OCI-LY7 (cell line): ENCODE results near the gene PARD3. TPM values are rescaled to one million over a fixed set of nuclear protein-coding genes. Genes with fewer than 3 reads are reported as not detected.

ENCODE experiments used
- BruUV-seq: library from RNA; stranded (reverse); fragments of 400-500 nt; replicated peaks from 2 replicates; lab custom pipeline; 2021; lab: Mats Ljungman, UMichigan
- CTCF ChIA-PET: fragments of 300-600 bp; sonication (Branson Sonifier 250); formaldehyde crosslinking; loops from one replicate; lab custom pipeline; 2022; ENCODE audit warnings: antibody characterized with exemption; ENCODE audit not compliant: unreplicated experiment; lab: Charles Lee
- POLR2A ChIA-PET: fragments of 300-600 bp; sonication (Branson Sonifier 250); formaldehyde crosslinking; loops from one replicate; lab custom pipeline; 2022; ENCODE audit warnings: antibody characterized with exemption; lab: Charles Lee
- DNase-seq: peaks from one replicate; pipeline ENCODE4 v3.0.0-alpha.2; 2015; ENCODE audit warnings: low spot score
- H2AFZ ChIP-seq: fragments of 200-600 bp; sonication (generic), shearing (Covaris generic); 2 replicates; pipeline ENCODE4 v1.6.1; 2014; ENCODE audit warnings: mild to moderate bottlenecking, antibody characterized with exemption, low read length, moderate library complexity
- H3K27ac ChIP-seq: fragments of 200-600 bp; sonication (generic); 2 replicates; pipeline ENCODE4 v1.5.1; 2014; ENCODE audit warnings: mixed run types, low read depth, mild to moderate bottlenecking, moderate library complexity, low read length, inconsistent platforms; ENCODE audit not compliant: poor library complexity, severe bottlenecking
- H3K36me3 ChIP-seq: fragments of 200-600 bp; sonication (generic); 2 replicates; pipeline ENCODE4 v1.6.1; 2014; ENCODE audit warnings: mild to moderate bottlenecking, antibody characterized with exemption, low read length, moderate library complexity, mixed read lengths; ENCODE audit not compliant: insufficient read depth
- H3K4me1 ChIP-seq: fragments of 200-600 bp; sonication (generic); 2 replicates; pipeline ENCODE4 v1.5.1; 2014; ENCODE audit warnings: mild to moderate bottlenecking, low read length; ENCODE audit not compliant: insufficient read depth, poor library complexity, severe bottlenecking
- H3K4me2 ChIP-seq: fragments of 200-600 bp; sonication (generic); 2 replicates; pipeline ENCODE4 v1.6.1; 2014; ENCODE audit warnings: mild to moderate bottlenecking, low read length
- H3K4me3 ChIP-seq: fragments of 200-600 bp; sonication (generic); 2 replicates; pipeline ENCODE4 v1.5.1; 2014; ENCODE audit warnings: mild to moderate bottlenecking, low read depth, low read length; ENCODE audit not compliant: poor library complexity, severe bottlenecking
- H3K79me2 ChIP-seq: fragments of 200-600 bp; sonication (generic); 2 replicates; pipeline ENCODE4 v1.6.1; 2016; ENCODE audit warnings: low read depth, mild to moderate bottlenecking, low read length, moderate library complexity, mixed read lengths; ENCODE audit not compliant: insufficient read depth
- H3K9me2 ChIP-seq: fragments of 200-600 bp; sonication (generic); 2 replicates; pipeline ENCODE4 v1.6.1; 2016; ENCODE audit warnings: mild to moderate bottlenecking, low read length, mixed read lengths; ENCODE audit not compliant: insufficient read depth
- H3K9me3 ChIP-seq: fragments of 200-600 bp; sonication (generic); 2 replicates; pipeline ENCODE4 v1.6.1; 2014; ENCODE audit warnings: mild to moderate bottlenecking, mixed run types, low read length, mixed read lengths
- H4K20me1 ChIP-seq: fragments of 200-600 bp; sonication (generic); 2 replicates; pipeline ENCODE4 v1.6.1; 2014; ENCODE audit warnings: mild to moderate bottlenecking, antibody characterized with exemption, low read length, moderate library complexity, mixed read lengths; ENCODE audit not compliant: insufficient read depth
- CTCF ChIP-seq: fragments of 200-600 bp; sonication (generic); conservative IDR thresholded peaks from 2 replicates; pipeline ENCODE4 v1.5.1; 2014; ENCODE audit warnings: mild to moderate bottlenecking, antibody characterized with exemption, low read length, moderate library complexity, mixed read lengths
- EZH2phosphoT487 ChIP-seq: fragments of 200-600 bp; sonication (generic); IDR thresholded peaks from 2 replicates; pipeline ENCODE4 v1.6.1; 2018; ENCODE audit warnings: low read depth, borderline replicate concordance, mild to moderate bottlenecking, mixed run types, antibody characterized with exemption, low read length, moderate library complexity, mixed read lengths
- intact Hi-C: fragments of 100-400 bp; cut with micrococcal nuclease; formaldehyde crosslinking; loops from one replicate; pipeline ENCODE4 v1.10.0; 2022; ENCODE audit not compliant: unreplicated experiment
- total RNA-seq, 2 experiments: library from RNA; depleted of rRNA in 1 of 2; stranded (reverse); fragments of >200 nt in 1 of 2; shearing (Covaris generic) in 1 of 2; gene quantifications; 2 replicates each; pipeline ENCODE4 v1.2.3, GENCODE V29; 2014 to 2022

The PARD3 gene
- total RNA-seq, 2 experiments from 2014 or later: not detected

GRCh38 chr10:34792881-34793280 is 22.2 kb downstream of the PARD3 start:
- CTCF ChIA-PET: no interaction called here
- TF ChIP-seq EZH2phosphoT487 (no peak), CTCF (no peak)
- Histone ChIP-seq H2AFZ (no peak overlapping the region), H3K4me2 (no peak overlapping the region), H3K27ac (no peak overlapping the region), H3K9me3 (no peaks in the 10 kb centered on the region), H3K4me3 (no peak overlapping the region), H3K36me3 (no peaks in the 10 kb centered on the region), H3K79me2 (no peaks in the 10 kb centered on the region), H3K9me2 (no peaks in the 10 kb centered on the region), H3K4me1 (no peaks in the 10 kb centered on the region), H4K20me1 (no peaks in the 10 kb centered on the region)
- POLR2A ChIA-PET: no interaction called here
- intact Hi-C loops: no loop called here
- no peak for DNase-seq
- no TSS peak for BruUV-seq

GRCh38 chr10:34791947-34792346 is 23.1 kb downstream of the PARD3 start:
- intact Hi-C loops: no loop called here
- H3K79me2 ChIP-seq: no peaks in the 10 kb centered on the region
- ChIA-PET CTCF (no interaction called here), POLR2A (no interaction called here)
- H3K9me2 ChIP-seq: no peaks in the 10 kb centered on the region
- BruUV-seq: no TSS peak
- no peak overlapping the region for H3K4me3 ChIP-seq
- no peaks in the 10 kb centered on the region for H3K9me3 ChIP-seq
- no peak for TF ChIP-seq EZH2phosphoT487
- no peak for TF ChIP-seq CTCF
- H3K4me2 ChIP-seq: no peak overlapping the region
- H2AFZ ChIP-seq: no peak overlapping the region
- no peak overlapping the region for H3K27ac ChIP-seq
- DNase-seq: no peak
- H4K20me1 ChIP-seq: no peaks in the 10 kb centered on the region
- H3K36me3 ChIP-seq: no peaks in the 10 kb centered on the region
- H3K4me1 ChIP-seq: no peaks in the 10 kb centered on the region

GRCh38 chr10:34791228-34791627 is 23.9 kb downstream of the PARD3 start:
- ChIA-PET CTCF (no interaction called here), POLR2A (no interaction called here)
- Histone ChIP-seq H3K27ac (no peak overlapping the region), H3K79me2 (no peaks in the 10 kb centered on the region), H3K9me2 (no peaks in the 10 kb centered on the region), H3K4me1 (no peaks in the 10 kb centered on the region), H3K4me3 (no peak overlapping the region), H3K36me3 (no peaks in the 10 kb centered on the region), H4K20me1 (no peaks in the 10 kb centered on the region), H3K4me2 (no peak overlapping the region), H2AFZ (no peak overlapping the region), H3K9me3 (no peaks in the 10 kb centered on the region)
- TF ChIP-seq EZH2phosphoT487: no peak
- TF ChIP-seq CTCF: no peak
- no TSS peak for BruUV-seq
- intact Hi-C loops: no loop called here
- DNase-seq: no peak
